Activated B cell treated with CpG ODN at 0.5 μM for 24 hours (primary cell): ENCODE data around the gene XPR1. TPM values are rescaled to one million over a fixed set of nuclear protein-coding genes. Genes with fewer than 3 reads are reported as not detected.

Source experiments
- ATAC-seq: fragments of 200-7000 bp; cut with Tn5 transposase; one replicate; pipeline ENCODE4 v1.10.0; 2021; ENCODE audit warnings: low read depth, mild to moderate bottlenecking, moderate library complexity
- CTCF ChIA-PET: fragments of 350-600 bp; sonication (Branson Sonifier 250); formaldehyde crosslinking; loops from one replicate; lab custom pipeline; 2021; ENCODE audit warnings: antibody characterized with exemption; lab: Charles Lee
- POLR2A ChIA-PET: fragments of 350-600 bp; sonication (Branson Sonifier 250); formaldehyde crosslinking; loops from one replicate; lab custom pipeline; 2021; ENCODE audit warnings: antibody characterized with exemption; lab: Charles Lee
- DNase-seq: peaks from one replicate; pipeline ENCODE4 v3.0.0; 2022
- H3K27ac Mint-ChIP-seq: one replicate; pipeline ENCODE4 v1.8.0; 2020; ENCODE audit warnings: mixed read lengths
- H3K27me3 Mint-ChIP-seq: one replicate; pipeline ENCODE4 v1.8.0; 2021; ENCODE audit warnings: mixed read lengths
- H3K36me3 Mint-ChIP-seq: one replicate; pipeline ENCODE4 v1.8.0; 2021; ENCODE audit warnings: low read depth, mixed read lengths
- H3K4me1 Mint-ChIP-seq: one replicate; pipeline ENCODE4 v1.8.0; 2021; ENCODE audit warnings: mixed read lengths
- H3K4me3 Mint-ChIP-seq: one replicate; pipeline ENCODE4 v1.8.0; 2020; ENCODE audit warnings: mild to moderate bottlenecking, mixed read lengths
- H3K9me3 Mint-ChIP-seq: one replicate; pipeline ENCODE4 v1.8.0; 2020; ENCODE audit warnings: mixed read lengths
- intact Hi-C: fragments of 100-400 bp; cut with micrococcal nuclease; formaldehyde crosslinking; loops from one replicate; pipeline ENCODE4 v1.15.1; 2024
- total RNA-seq: library from RNA; stranded (reverse); gene quantifications from 2 replicates; pipeline ENCODE4 v1.2.3, GENCODE V29; 2022
- TF ChIP-seq, protein P1 (sequence below): fragments of 200-600 bp; IDR thresholded peaks from one replicate; pipeline ENCODE4 v1.8.0; 2022; ENCODE audit warnings: antibody characterized with exemption, mild to moderate bottlenecking

The XPR1 gene
- total RNA-seq, 1 donor from 2014 or later: 20.4 TPM

DNA sequence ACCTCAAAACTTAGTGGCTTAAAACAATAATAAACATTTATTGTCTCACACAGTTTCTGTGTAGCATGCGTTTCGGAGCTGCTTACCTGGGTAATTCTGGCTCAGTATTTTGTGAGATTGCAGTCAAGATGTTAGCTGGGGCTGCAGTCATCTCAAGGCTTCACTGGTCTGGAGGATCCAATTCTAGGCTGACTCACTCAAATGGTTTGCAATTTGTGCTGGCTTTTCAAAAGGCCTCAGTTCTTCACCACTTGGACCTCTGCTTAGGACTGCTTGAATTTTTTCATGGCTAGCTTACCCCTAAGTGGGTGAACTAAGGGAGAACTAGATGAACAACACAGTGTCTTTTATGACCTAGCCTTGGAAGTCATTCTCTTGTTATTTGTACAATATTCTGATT, 21.0 kb downstream of the XPR1 start:
- no peak for DNase-seq
- POLR2A ChIA-PET: interaction anchor here (0.6 to 1.0 kb wide), 2 partner anchors 17 to 21 kb away, joined by 3 read pairs; partner anchors contain the start of gene XPR1
- no peak overlapping the region for H3K27ac Mint-ChIP-seq
- TF ChIP-seq, protein P1, sequence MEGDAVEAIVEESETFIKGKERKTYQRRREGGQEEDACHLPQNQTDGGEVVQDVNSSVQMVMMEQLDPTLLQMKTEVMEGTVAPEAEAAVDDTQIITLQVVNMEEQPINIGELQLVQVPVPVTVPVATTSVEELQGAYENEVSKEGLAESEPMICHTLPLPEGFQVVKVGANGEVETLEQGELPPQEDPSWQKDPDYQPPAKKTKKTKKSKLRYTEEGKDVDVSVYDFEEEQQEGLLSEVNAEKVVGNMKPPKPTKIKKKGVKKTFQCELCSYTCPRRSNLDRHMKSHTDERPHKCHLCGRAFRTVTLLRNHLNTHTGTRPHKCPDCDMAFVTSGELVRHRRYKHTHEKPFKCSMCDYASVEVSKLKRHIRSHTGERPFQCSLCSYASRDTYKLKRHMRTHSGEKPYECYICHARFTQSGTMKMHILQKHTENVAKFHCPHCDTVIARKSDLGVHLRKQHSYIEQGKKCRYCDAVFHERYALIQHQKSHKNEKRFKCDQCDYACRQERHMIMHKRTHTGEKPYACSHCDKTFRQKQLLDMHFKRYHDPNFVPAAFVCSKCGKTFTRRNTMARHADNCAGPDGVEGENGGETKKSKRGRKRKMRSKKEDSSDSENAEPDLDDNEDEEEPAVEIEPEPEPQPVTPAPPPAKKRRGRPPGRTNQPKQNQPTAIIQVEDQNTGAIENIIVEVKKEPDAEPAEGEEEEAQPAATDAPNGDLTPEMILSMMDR: no peak
- CTCF ChIA-PET: no interaction called here
- H3K36me3 Mint-ChIP-seq: peaks cover 21% of the 10 kb centered on the region
- intact Hi-C loops: no loop called here
- no peak for ATAC-seq
- peaks cover 18% of the 10 kb centered on the region for H3K4me1 Mint-ChIP-seq
- H3K27me3 Mint-ChIP-seq: no peaks in the 10 kb centered on the region
- H3K4me3 Mint-ChIP-seq: no peak overlapping the region
- peaks cover 19% of the 10 kb centered on the region for H3K9me3 Mint-ChIP-seq

DNA sequence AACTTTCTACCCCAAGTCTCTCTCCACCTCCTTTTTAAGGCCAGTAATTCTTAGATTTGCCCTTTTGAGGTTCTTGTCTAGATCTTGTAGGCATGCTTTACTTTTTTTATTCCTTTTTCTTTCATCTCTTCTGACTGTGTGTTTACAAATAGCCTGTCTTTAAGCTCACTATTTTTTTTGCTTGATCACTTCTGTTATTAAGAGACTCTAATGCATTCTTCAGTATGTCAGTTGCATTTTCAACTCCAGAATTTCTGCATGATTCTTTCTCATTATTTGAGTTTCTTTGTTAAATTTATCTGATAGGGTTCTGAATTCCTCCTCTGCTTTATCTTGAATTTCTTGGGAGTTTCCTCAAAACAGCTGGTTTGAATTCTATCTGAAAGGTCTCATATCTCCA, 30.9 kb downstream of the XPR1 start:
- no peaks in the 10 kb centered on the region for H3K4me1 Mint-ChIP-seq
- ChIA-PET CTCF (no interaction called here), POLR2A (no interaction called here)
- H3K9me3 Mint-ChIP-seq: peaks cover 36% of the 10 kb centered on the region
- no peaks in the 10 kb centered on the region for H3K27me3 Mint-ChIP-seq
- no peak overlapping the region for H3K27ac Mint-ChIP-seq
- DNase-seq (no peak), ATAC-seq (no peak)
- H3K4me3 Mint-ChIP-seq: no peak overlapping the region
- intact Hi-C loops: no loop called here
- TF ChIP-seq, protein P1: no peak
- H3K36me3 Mint-ChIP-seq: peaks cover 69% of the 10 kb centered on the region

DNA sequence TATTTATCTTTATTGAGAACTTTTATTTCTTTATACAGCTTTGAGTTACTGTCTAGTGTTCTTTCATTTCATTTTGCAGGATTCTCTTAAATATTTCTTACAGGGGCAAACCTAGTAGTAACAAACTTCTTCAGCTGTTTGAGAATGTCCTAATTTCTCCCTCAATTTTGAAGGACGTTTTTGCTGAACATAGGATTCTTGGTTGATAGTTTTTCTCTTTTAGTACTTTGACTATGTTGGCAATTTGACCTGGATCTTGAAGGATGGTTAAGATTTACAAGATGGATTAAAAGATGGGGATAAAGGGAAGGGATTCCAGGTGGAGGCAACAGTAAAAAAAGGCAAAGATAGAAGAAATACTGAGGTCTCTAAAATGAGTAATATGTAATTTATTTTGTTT, 38.9 kb downstream of the XPR1 start:
- intact Hi-C loops: no loop called here
- no peak for ATAC-seq
- TF ChIP-seq, protein P1: no peak
- ChIA-PET CTCF (no interaction called here), POLR2A (no interaction called here)
- Mint-ChIP-seq H3K9me3 (peaks cover 20% of the 10 kb centered on the region), H3K4me3 (no peak overlapping the region), H3K27ac (no peak overlapping the region), H3K36me3 (peaks cover 36% of the 10 kb centered on the region), H3K4me1 (peaks cover 4% of the 10 kb centered on the region), H3K27me3 (no peaks in the 10 kb centered on the region)
- DNase-seq: no peak

DNA sequence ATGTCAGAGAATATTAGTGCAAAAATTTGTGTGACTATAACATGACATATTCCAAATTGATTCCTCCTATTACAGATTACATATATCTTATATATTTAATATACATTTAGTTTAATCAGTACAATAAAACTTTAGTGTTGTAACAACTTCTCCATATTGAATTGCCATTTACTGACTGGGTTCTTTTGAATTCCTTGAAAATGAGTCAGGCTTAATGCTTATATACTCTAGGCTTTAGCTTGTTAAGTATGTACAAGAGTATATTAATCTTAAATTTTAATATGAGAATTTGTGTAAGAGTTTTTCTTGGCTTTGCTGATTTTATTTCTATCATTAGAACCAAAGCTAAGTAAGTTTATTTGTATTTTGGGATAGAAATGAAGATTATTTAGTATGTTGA, 40.3 kb downstream of the XPR1 start:
- ChIA-PET POLR2A (no interaction called here), CTCF (no interaction called here)
- intact Hi-C loops: no loop called here
- H3K27me3 Mint-ChIP-seq: no peaks in the 10 kb centered on the region
- peaks cover 30% of the 10 kb centered on the region for H3K36me3 Mint-ChIP-seq
- peaks cover 4% of the 10 kb centered on the region for H3K4me1 Mint-ChIP-seq
- peaks cover 14% of the 10 kb centered on the region for H3K9me3 Mint-ChIP-seq
- ATAC-seq (no peak), DNase-seq (no peak)
- TF ChIP-seq, protein P1: no peak
- no peak overlapping the region for H3K4me3 Mint-ChIP-seq
- H3K27ac Mint-ChIP-seq: no peak overlapping the region

DNA sequence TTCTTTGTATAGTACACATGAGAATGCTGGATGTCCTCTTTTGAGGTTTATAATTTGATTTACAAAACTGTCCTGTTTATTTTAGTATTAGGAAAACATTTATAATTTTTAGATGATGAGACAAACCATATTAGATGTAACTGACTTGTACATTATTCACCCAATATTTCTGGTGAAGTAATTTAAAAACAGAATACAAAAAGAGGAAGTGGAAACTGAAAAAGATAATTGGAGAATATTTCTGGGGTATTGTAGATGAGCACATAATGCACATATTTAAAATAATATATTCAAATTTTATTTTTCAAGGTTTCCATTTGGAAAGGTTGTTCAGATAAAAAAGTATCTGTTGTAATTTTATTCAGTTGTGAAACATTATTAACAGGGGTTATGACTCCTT, 40.7 kb downstream of the XPR1 start:
- no peak for ATAC-seq
- CTCF ChIA-PET: no interaction called here

More for the DNA sequence above, 40.7 kb downstream of the XPR1 start:
- H3K36me3 Mint-ChIP-seq: peaks cover 30% of the 10 kb centered on the region
- peaks cover 14% of the 10 kb centered on the region for H3K9me3 Mint-ChIP-seq
- H3K4me1 Mint-ChIP-seq: peaks cover 4% of the 10 kb centered on the region
- H3K4me3 Mint-ChIP-seq: no peak overlapping the region
- intact Hi-C loops: no loop called here
- POLR2A ChIA-PET: no interaction called here
- H3K27me3 Mint-ChIP-seq: no peaks in the 10 kb centered on the region
- H3K27ac Mint-ChIP-seq: no peak overlapping the region
- DNase-seq: no peak
- TF ChIP-seq, protein P1: no peak
